HL-60 (cell line): Measurements from ENCODE around the gene FBXO42.
"Not testable (repeated sequence)": the region's sequence is repeated elsewhere in the genome, so short reads cannot be mapped to it uniquely, and the experiment has no call there.

Experiments
- DNase-seq, 2 experiments: peaks; one replicate each; pipeline ENCODE4 v3.0.0-alpha.2; 2010 to 2020; ENCODE audit warnings: low read depth in 1 of 2, low spot score in 1 of 2
- H3K27ac ChIP-seq: fragments of 250-450 bp; sonication (Bioruptor Pico); replicated peaks from 2 replicates; pipeline ENCODE4 v1.5.1; 2020; ENCODE audit warnings: mild to moderate bottlenecking, moderate library complexity
- H3K27me3 ChIP-seq: fragments of 250-450 bp; sonication (Bioruptor Pico); 2 replicates; pipeline ENCODE4 v1.5.1; 2021; ENCODE audit warnings: mild to moderate bottlenecking, moderate library complexity; ENCODE audit not compliant: insufficient read depth, poor library complexity, severe bottlenecking
- H3K4me3 ChIP-seq: replicated peaks from 2 replicates; pipeline ENCODE4 v1.5.1; 2011; ENCODE audit warnings: mild to moderate bottlenecking, control low read depth, low read length; ENCODE audit not compliant: insufficient read depth
- CTCF ChIP-seq: IDR thresholded peaks from one replicate; pipeline ENCODE4 v1.5.1; 2011; ENCODE audit warnings: low read length, control low read depth, inconsistent platforms; ENCODE audit not compliant: insufficient read depth
- GABPA ChIP-seq: IDR thresholded peaks from 2 replicates; pipeline ENCODE4 v1.6.1; 2012; ENCODE audit warnings: low read depth
- POLR2AphosphoS5 ChIP-seq: IDR thresholded peaks from 2 replicates; pipeline ENCODE4 v1.6.1; 2012; ENCODE audit warnings: low read depth
- REST ChIP-seq: IDR thresholded peaks from 2 replicates; pipeline ENCODE4 v1.6.1; 2012; ENCODE audit warnings: low read depth; ENCODE audit not compliant: insufficient replicate concordance
- SPI1 ChIP-seq: IDR thresholded peaks from 2 replicates; pipeline ENCODE4 v1.6.1; 2012; ENCODE audit warnings: low read depth, mild to moderate bottlenecking, borderline replicate concordance

FBXO42 gene

GRCh38 chr1:16260814-16261213 is 91.5 kb downstream of the FBXO42 start:
- TF ChIP-seq POLR2AphosphoS5 (no peak), REST (no peak), SPI1 (no peak), CTCF (no peak), GABPA (no peak)
- no peak overlapping the region for H3K4me3 ChIP-seq
- H3K27ac ChIP-seq: no peak overlapping the region
- H3K27me3 ChIP-seq: no peaks in the 10 kb centered on the region
- no peak for DNase-seq

- TF ChIP-seq REST (no peak), POLR2AphosphoS5 (no peak), CTCF (no peak), GABPA (no peak), SPI1 (no peak)
- H3K4me3 ChIP-seq: no peak overlapping the region
- H3K27me3 ChIP-seq: no peaks in the 10 kb centered on the region
- DNase-seq: no peak
- H3K27ac ChIP-seq: no peak overlapping the region
These were observed 93.6 kb downstream of the FBXO42 start for GRCh38 chr1:16258591-16259135.

- TF ChIP-seq POLR2AphosphoS5 (no peak), GABPA (no peak), REST (no peak), SPI1 (no peak), CTCF (no peak)
- H3K4me3 ChIP-seq: no peak overlapping the region
- H3K27ac ChIP-seq: no peak overlapping the region
- no peaks in the 10 kb centered on the region for H3K27me3 ChIP-seq
- DNase-seq: no peak
These were observed 94.3 kb downstream of the FBXO42 start for GRCh38 chr1:16257968-16258367.

- not testable (repeated sequence) for H3K27me3 ChIP-seq, H3K4me3 ChIP-seq, H3K27ac ChIP-seq, DNase-seq
These were observed 94.7 kb downstream of the FBXO42 start for GRCh38 chr1:16257556-16257955.
